ENCODE results near the gene DYDC1.

The DYDC1 gene

DNA sequence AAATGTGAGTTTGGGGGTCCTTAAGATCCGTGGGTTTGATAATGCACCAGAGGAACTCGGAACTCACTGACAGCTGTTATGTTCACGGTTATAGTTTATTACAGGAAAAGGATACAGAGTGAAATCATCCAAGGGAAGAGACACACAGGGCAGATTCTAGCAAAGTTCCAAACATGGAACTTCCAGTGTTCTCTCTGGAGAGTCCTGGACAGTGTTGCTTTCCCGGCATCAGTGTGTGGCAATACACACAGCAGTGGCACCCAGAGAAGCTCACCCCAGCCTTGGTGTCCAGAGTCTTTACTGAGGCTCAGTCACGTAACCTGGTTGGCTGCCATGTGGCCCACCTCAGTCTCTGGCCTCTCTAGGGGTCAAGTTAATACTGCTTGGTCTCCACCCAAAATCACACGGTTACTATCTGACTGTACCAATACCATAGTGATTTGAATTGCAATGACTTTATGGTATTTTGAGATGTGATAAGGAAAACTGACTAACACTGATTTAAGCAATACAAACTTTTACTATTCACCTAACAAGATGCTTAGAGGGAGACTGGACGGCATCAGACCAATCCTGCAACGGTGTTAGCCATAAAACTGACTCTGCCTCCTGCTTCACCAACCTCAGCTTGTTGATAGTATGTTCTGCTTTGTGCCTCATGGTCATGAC lies 43.7 kb upstream of the DYDC1 start:
- Histone ChIP-seq H3K4me3 (ENCODE audit: low read length in 2 of 2) (no peak overlapping the region), H3K36me3 (replicated peaks in 1 of 2; ENCODE audit: control insufficient read depth in 2 of 2, insufficient read depth in 2 of 2, low read length in 2 of 2) (no peaks in the 10 kb centered on the region), H4K91ac (ENCODE audit: low read depth, low read length, poor library complexity) (no peak overlapping the region), H3K4ac (ENCODE audit: low read length) (no peak overlapping the region), H2AK5ac (ENCODE audit: low read depth, low read length) (no peak overlapping the region), H2BK12ac (ENCODE audit: low read length) (no peak overlapping the region), H3K9ac (ENCODE audit: low read depth, low read length, poor library complexity) (no peak overlapping the region), H2BK120ac (ENCODE audit: low read depth, low read length) (no peak overlapping the region), H3K14ac (ENCODE audit: low read length) (no peak overlapping the region), H3K79me1 (ENCODE audit: low read depth, low read length) (no peaks in the 10 kb centered on the region), H2BK15ac (ENCODE audit: low read length) (no peak overlapping the region), H3K9me3 (replicated peaks in 1 of 2; ENCODE audit: control insufficient read depth in 2 of 2, insufficient read depth in 1 of 2, low read depth in 1 of 2, low read length in 2 of 2) (no peaks in the 10 kb centered on the region), H3K27ac (replicated peaks; ENCODE audit: low read length) (no peak overlapping the region), H3K4me1 (ENCODE audit: control insufficient read depth in 2 of 2, insufficient read depth in 1 of 2, low read depth in 1 of 2, low read length in 2 of 2) (peaks cover 0 to 3% of the 10 kb centered on the region in 2 donors), H3K18ac (ENCODE audit: low read length) (no peak overlapping the region), H3K23ac (ENCODE audit: low read depth, low read length, poor library complexity) (no peak overlapping the region), H3K27me3 (ENCODE audit: control insufficient read depth in 3 of 3, insufficient read depth in 3 of 3, low read depth in 1 of 3, low read length in 3 of 3) (peaks cover 0 to 4% (median 0%) of the 10 kb centered on the region in 3 experiments), H4K8ac (ENCODE audit: low read depth, low read length) (no peak overlapping the region), H2BK5ac (ENCODE audit: low read length) (no peak overlapping the region), H2AFZ (ENCODE audit: low read length) (no peak overlapping the region), H3K4me2 (ENCODE audit: insufficient read depth, low read length, poor library complexity, severe bottlenecking) (no peak overlapping the region)
- no CpG with 5 or more reads among the region's 8 CpGs for WGBS, 2 donors (ENCODE audit: extremely low coverage in 2 of 2, insufficient read length in 2 of 2, insufficient replicate concordance in 1 of 2)
- DNase-seq (ENCODE audit: low spot score), result no peak

DNA sequence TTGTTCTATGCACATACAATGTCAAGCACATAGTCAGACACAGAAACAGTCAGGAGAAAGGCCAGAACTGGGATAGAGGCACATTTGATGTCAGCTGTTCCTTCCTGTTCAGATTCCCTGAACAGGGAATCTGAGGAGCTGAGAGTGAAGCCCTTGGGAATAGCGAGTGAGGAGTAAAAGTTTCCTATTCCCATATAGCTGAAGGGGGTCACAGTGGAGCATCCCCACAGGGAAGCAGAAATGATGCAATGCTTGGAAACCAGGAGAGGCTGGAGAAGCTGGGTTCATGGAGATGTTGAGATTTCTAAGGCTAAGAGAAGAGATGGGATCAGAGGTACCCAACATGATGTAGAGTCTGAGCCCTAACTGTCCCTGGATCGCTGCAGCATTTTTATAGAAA lies 40.5 kb upstream of the DYDC1 start:
- H3K4me1 ChIP-seq (ENCODE audit: control insufficient read depth in 2 of 2, insufficient read depth in 1 of 2, low read depth in 1 of 2, low read length in 2 of 2), result no peaks in the 10 kb centered on the region
- no peaks in the 10 kb centered on the region for H3K79me1 ChIP-seq (ENCODE audit: low read depth, low read length)
- no peak overlapping the region for H3K4ac ChIP-seq (ENCODE audit: low read length)
- no peak overlapping the region for H3K9ac ChIP-seq (ENCODE audit: low read depth, low read length, poor library complexity)
- H4K8ac ChIP-seq (ENCODE audit: low read depth, low read length), result no peak overlapping the region
- H3K23ac ChIP-seq (ENCODE audit: low read depth, low read length, poor library complexity), result no peak overlapping the region
- no CpG with 5 or more reads among the region's 2 CpGs for WGBS, 2 donors (ENCODE audit: extremely low coverage in 2 of 2, insufficient read length in 2 of 2, insufficient replicate concordance in 1 of 2)
- H3K9me3 ChIP-seq (replicated peaks in 1 of 2; ENCODE audit: control insufficient read depth in 2 of 2, insufficient read depth in 1 of 2, low read depth in 1 of 2, low read length in 2 of 2), result no peaks in the 10 kb centered on the region
- no peak overlapping the region for H2BK15ac ChIP-seq (ENCODE audit: low read length)
- no peak overlapping the region for H2AK5ac ChIP-seq (ENCODE audit: low read depth, low read length)
- H2AFZ ChIP-seq (ENCODE audit: low read length), result no peak overlapping the region
- H2BK120ac ChIP-seq (ENCODE audit: low read depth, low read length), result no peak overlapping the region
- H2BK12ac ChIP-seq (ENCODE audit: low read length), result no peak overlapping the region
- no peak overlapping the region for H3K14ac ChIP-seq (ENCODE audit: low read length)
- H3K27me3 ChIP-seq (ENCODE audit: control insufficient read depth in 3 of 3, insufficient read depth in 3 of 3, low read depth in 1 of 3, low read length in 3 of 3), result peaks cover 0 to 4% (median 0%) of the 10 kb centered on the region in 3 experiments
- H3K36me3 ChIP-seq (replicated peaks in 1 of 2; ENCODE audit: control insufficient read depth in 2 of 2, insufficient read depth in 2 of 2, low read length in 2 of 2), result no peaks in the 10 kb centered on the region
- no peak overlapping the region for H4K91ac ChIP-seq (ENCODE audit: low read depth, low read length, poor library complexity)
- H3K4me2 ChIP-seq (ENCODE audit: insufficient read depth, low read length, poor library complexity, severe bottlenecking), result no peak overlapping the region
- no peak overlapping the region for H2BK5ac ChIP-seq (ENCODE audit: low read length)
- no peak for DNase-seq (ENCODE audit: low spot score)
- no peak overlapping the region for H3K18ac ChIP-seq (ENCODE audit: low read length)
- no peak overlapping the region for H3K4me3 ChIP-seq (ENCODE audit: low read length in 2 of 2)
- no peak overlapping the region for H3K27ac ChIP-seq (replicated peaks; ENCODE audit: low read length)

DNA sequence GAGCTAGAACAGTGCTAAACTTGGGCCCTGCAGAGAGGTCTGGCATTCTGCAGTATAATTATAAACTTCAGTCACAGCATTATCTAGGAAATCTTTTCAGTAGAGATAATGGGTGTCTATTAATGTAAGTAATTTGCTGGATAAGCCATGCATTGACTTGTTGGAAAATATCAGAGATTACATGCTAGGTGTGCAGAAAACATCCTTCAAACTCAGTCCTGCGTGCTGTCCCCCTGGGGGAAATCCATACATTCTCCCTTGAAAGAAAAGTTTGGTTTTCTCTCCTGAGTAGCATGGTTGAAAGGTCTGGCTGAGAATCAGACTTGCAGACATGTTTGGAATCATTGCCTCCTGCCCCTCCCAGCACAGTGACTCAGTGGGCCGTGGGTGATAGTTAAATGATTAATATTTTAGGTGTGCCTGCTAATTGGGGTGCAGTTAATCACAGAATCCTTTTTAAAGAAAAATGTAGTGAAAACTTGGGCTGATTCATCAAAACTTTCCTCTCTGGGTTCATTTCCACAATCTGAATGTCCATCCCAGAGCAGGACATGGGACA lies 37.9 kb upstream of the DYDC1 start:
- H3K4me3 ChIP-seq (ENCODE audit: low read length in 2 of 2), result no peak overlapping the region
- H3K14ac ChIP-seq (ENCODE audit: low read length), result no peak overlapping the region
- no peak overlapping the region for H3K4ac ChIP-seq (ENCODE audit: low read length)
- no peaks in the 10 kb centered on the region for H3K4me1 ChIP-seq (ENCODE audit: control insufficient read depth in 2 of 2, insufficient read depth in 1 of 2, low read depth in 1 of 2, low read length in 2 of 2)
- H3K9ac ChIP-seq (ENCODE audit: low read depth, low read length, poor library complexity), result no peak overlapping the region
- H3K23ac ChIP-seq (ENCODE audit: low read depth, low read length, poor library complexity), result no peak overlapping the region
- no peak overlapping the region for H3K4me2 ChIP-seq (ENCODE audit: insufficient read depth, low read length, poor library complexity, severe bottlenecking)
- H3K9me3 ChIP-seq (replicated peaks in 1 of 2; ENCODE audit: control insufficient read depth in 2 of 2, insufficient read depth in 1 of 2, low read depth in 1 of 2, low read length in 2 of 2), result no peaks in the 10 kb centered on the region
- peaks cover 0 to 4% (median 0%) of the 10 kb centered on the region in 3 experiments for H3K27me3 ChIP-seq (ENCODE audit: control insufficient read depth in 3 of 3, insufficient read depth in 3 of 3, low read depth in 1 of 3, low read length in 3 of 3)
- H3K36me3 ChIP-seq (replicated peaks in 1 of 2; ENCODE audit: control insufficient read depth in 2 of 2, insufficient read depth in 2 of 2, low read length in 2 of 2), result no peaks in the 10 kb centered on the region
- no peak overlapping the region for H2AFZ ChIP-seq (ENCODE audit: low read length)
- H2BK12ac ChIP-seq (ENCODE audit: low read length), result no peak overlapping the region
- no peak for DNase-seq (ENCODE audit: low spot score)
- H2BK5ac ChIP-seq (ENCODE audit: low read length), result no peak overlapping the region
- H2BK15ac ChIP-seq (ENCODE audit: low read length), result no peak overlapping the region
- H2BK120ac ChIP-seq (ENCODE audit: low read depth, low read length), result no peak overlapping the region
- H4K91ac ChIP-seq (ENCODE audit: low read depth, low read length, poor library complexity), result no peak overlapping the region
- H2AK5ac ChIP-seq (ENCODE audit: low read depth, low read length), result no peak overlapping the region
- H3K27ac ChIP-seq (replicated peaks; ENCODE audit: low read length), result no peak overlapping the region
- H4K8ac ChIP-seq (ENCODE audit: low read depth, low read length), result no peak overlapping the region
- no peaks in the 10 kb centered on the region for H3K79me1 ChIP-seq (ENCODE audit: low read depth, low read length)
- H3K18ac ChIP-seq (ENCODE audit: low read length), result no peak overlapping the region
- WGBS, 2 donors (ENCODE audit: extremely low coverage in 2 of 2, insufficient read length in 2 of 2, insufficient replicate concordance in 1 of 2), result no CpG with 5 or more reads among the region's 2 CpGs

DNA sequence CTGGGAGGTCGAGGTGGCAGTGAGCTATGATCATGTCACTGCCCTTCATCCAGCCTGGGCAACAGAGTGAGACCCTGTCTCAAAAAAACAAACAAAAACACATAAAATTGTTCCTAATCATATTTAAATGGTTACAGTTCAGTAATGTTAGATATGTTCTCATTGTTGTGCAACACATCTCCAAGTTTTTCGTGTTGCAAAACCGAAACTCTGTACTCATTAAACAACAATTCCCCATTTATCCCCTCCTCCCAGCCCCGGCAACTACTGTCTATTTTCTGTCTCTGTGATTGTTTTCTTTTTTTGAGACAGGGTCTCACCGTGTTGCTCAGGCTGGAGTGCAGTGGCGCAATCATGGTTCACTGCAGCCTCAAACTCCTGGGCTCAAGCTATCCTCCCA lies 35.7 kb upstream of the DYDC1 start:
- H3K79me1 ChIP-seq (ENCODE audit: low read depth, low read length), result no peaks in the 10 kb centered on the region
- no peak overlapping the region for H3K4me3 ChIP-seq (ENCODE audit: low read length in 2 of 2)
- peaks cover 0 to 16% (median 0%) of the 10 kb centered on the region in 3 experiments for H3K27me3 ChIP-seq (ENCODE audit: control insufficient read depth in 3 of 3, insufficient read depth in 3 of 3, low read depth in 1 of 3, low read length in 3 of 3)
- H3K4me2 ChIP-seq (ENCODE audit: insufficient read depth, low read length, poor library complexity, severe bottlenecking), result no peak overlapping the region
- no peaks in the 10 kb centered on the region for H3K4me1 ChIP-seq (ENCODE audit: control insufficient read depth in 2 of 2, insufficient read depth in 1 of 2, low read depth in 1 of 2, low read length in 2 of 2)
- H4K91ac ChIP-seq (ENCODE audit: low read depth, low read length, poor library complexity), result no peak overlapping the region
- H2BK5ac ChIP-seq (ENCODE audit: low read length), result no peak overlapping the region
- H3K27ac ChIP-seq (replicated peaks; ENCODE audit: low read length), result no peak overlapping the region
- no peak overlapping the region for H3K23ac ChIP-seq (ENCODE audit: low read depth, low read length, poor library complexity)
- H2BK120ac ChIP-seq (ENCODE audit: low read depth, low read length), result no peak overlapping the region
- H3K36me3 ChIP-seq (replicated peaks in 1 of 2; ENCODE audit: control insufficient read depth in 2 of 2, insufficient read depth in 2 of 2, low read length in 2 of 2), result no peaks in the 10 kb centered on the region
- no peak overlapping the region for H2BK12ac ChIP-seq (ENCODE audit: low read length)
- no peak overlapping the region for H3K14ac ChIP-seq (ENCODE audit: low read length)
- no peak overlapping the region for H3K4ac ChIP-seq (ENCODE audit: low read length)
- no peak overlapping the region for H3K9ac ChIP-seq (ENCODE audit: low read depth, low read length, poor library complexity)
- H2AFZ ChIP-seq (ENCODE audit: low read length), result no peak overlapping the region
- WGBS, 2 donors (ENCODE audit: extremely low coverage in 2 of 2, insufficient read length in 2 of 2, insufficient replicate concordance in 1 of 2), result no CpG with 5 or more reads among the region's 6 CpGs
- no peak overlapping the region for H4K8ac ChIP-seq (ENCODE audit: low read depth, low read length)
- no peak overlapping the region for H3K18ac ChIP-seq (ENCODE audit: low read length)
- no peak for DNase-seq (ENCODE audit: low spot score)
- H2BK15ac ChIP-seq (ENCODE audit: low read length), result no peak overlapping the region
- H2AK5ac ChIP-seq (ENCODE audit: low read depth, low read length), result no peak overlapping the region
- no peaks in the 10 kb centered on the region for H3K9me3 ChIP-seq (replicated peaks in 1 of 2; ENCODE audit: control insufficient read depth in 2 of 2, insufficient read depth in 1 of 2, low read depth in 1 of 2, low read length in 2 of 2)

Measured in neuronal stem cell (in vitro differentiated cells).